K562 (cell line): ENCODE data around the gene RHOB. TPM values are rescaled to one million over a fixed set of nuclear protein-coding genes. Genes with fewer than 3 reads are reported as not detected.

Experiments used
- ATAC-seq: fragments of 200-7000 bp; cut with Tn5 transposase; 3 replicates; pipeline ENCODE4 v1.9.1; 2020; ENCODE audit warnings: moderate library complexity
- BruUV-seq: library from RNA; stranded (reverse); fragments of 400-500 nt; replicated peaks from 2 replicates; lab custom pipeline; 2021; lab: Mats Ljungman, UMichigan
- CTCF ChIA-PET: fragments of 300-600 bp; formaldehyde crosslinking; extraction: SDS; loops from one replicate; lab custom pipeline; 2021; ENCODE audit warnings: low intra/inter-chr PET ratio; lab: Yijun Ruan, JAX
- POLR2A ChIA-PET: fragments of 300-600, 350-650 bp; sonication (Branson Sonifier 250); formaldehyde crosslinking; extraction: SDS; loops from one replicate; lab custom pipeline; 2021; ENCODE audit warnings: antibody characterized with exemption, inconsistent platforms; lab: Yijun Ruan, JAX
- DNase-seq, 4 experiments: peaks; one replicate each; pipeline versions ENCODE4 v3.0.0 to v3.0.0-alpha.2; 2011 to 2018; ENCODE audit warnings: low spot score in 3 of 4, mixed read lengths in 3 of 4; ENCODE audit errors: extremely low read depth in 1 of 4
- FAIRE-seq: peaks from 2 replicates; lab custom pipeline; 2011; peaks lifted over from hg19 to GRCh38; lab: Jason Lieb, UNC
- H2AFZ ChIP-seq: 2 replicates; pipeline ENCODE4 v1.6.0; 2011; ENCODE audit warnings: low read depth, low read length, control low read depth, inconsistent platforms
- H3K27ac ChIP-seq: fragments of 200-600 bp; 3 replicates; pipeline ENCODE4 v1.8.0; 2011; ENCODE audit warnings: low read depth, mild to moderate bottlenecking, control low read depth, inconsistent platforms, low read length, moderate library complexity, mixed read lengths; ENCODE audit errors: extremely low read depth
- H3K27me3 ChIP-seq, 2 experiments: fragments of 300-600 bp in 1 of 2; 2 replicates in 1 of 2; 3 replicates in 1 of 2; pipeline versions ENCODE4 v1.6.0 to v1.8.0; 2011; ENCODE audit warnings: inconsistent platforms in 2 of 2, low read length in 2 of 2, mild to moderate bottlenecking in 1 of 2, mixed read lengths in 1 of 2, moderate library complexity in 1 of 2; ENCODE audit not compliant: control insufficient read depth in 2 of 2, insufficient read depth in 2 of 2
- H3K36me3 ChIP-seq: fragments of 300-600 bp; 3 replicates; pipeline ENCODE4 v1.8.0; 2011; ENCODE audit warnings: mild to moderate bottlenecking, low read length, inconsistent platforms; ENCODE audit not compliant: control insufficient read depth, insufficient read depth
- H3K4me1 ChIP-seq, 2 experiments: fragments of 200-600 bp in 1 of 2; replicated peaks in 1 of 2; 2 replicates in 1 of 2; 3 replicates in 1 of 2; pipeline versions ENCODE4 v1.5.1 to v1.8.0; 2011; ENCODE audit warnings: inconsistent platforms in 2 of 2, low read length in 2 of 2, mild to moderate bottlenecking in 1 of 2, mixed read lengths in 1 of 2, moderate library complexity in 1 of 2; ENCODE audit not compliant: control insufficient read depth in 2 of 2, insufficient read depth in 2 of 2
- H3K4me2 ChIP-seq: 2 replicates; pipeline ENCODE4 v1.6.1; 2011; ENCODE audit warnings: low read length, control low read depth, inconsistent platforms, mixed read lengths; ENCODE audit not compliant: insufficient read depth
- H3K4me3 ChIP-seq: fragments of 200-600 bp; sonication (generic), shearing (Covaris generic); 2 replicates; pipeline ENCODE4 v1.5.1; 2016; ENCODE audit warnings: control low read depth, inconsistent platforms
- H3K79me2 ChIP-seq: fragments of 200-600 bp; 3 replicates; pipeline ENCODE4 v1.8.0; 2011; ENCODE audit warnings: low read length, inconsistent platforms; ENCODE audit not compliant: control insufficient read depth, insufficient read depth
- H3K9ac ChIP-seq, 2 experiments: 2 replicates each; pipeline versions ENCODE4 v1.6.0 to v1.6.1; 2011; ENCODE audit warnings: low read depth in 2 of 2, low read length in 2 of 2, control low read depth in 1 of 2, inconsistent platforms in 1 of 2, mild to moderate bottlenecking in 1 of 2, mixed read lengths in 1 of 2; ENCODE audit not compliant: insufficient read depth in 1 of 2
- H3K9me1 ChIP-seq: one replicate; pipeline ENCODE4 v1.6.0; 2011; ENCODE audit warnings: inconsistent platforms, mild to moderate bottlenecking, low read length, moderate library complexity; ENCODE audit not compliant: control insufficient read depth, insufficient read depth
- H3K9me3 ChIP-seq: replicated peaks from 2 replicates; pipeline ENCODE4 v1.5.1; 2011; ENCODE audit warnings: low read depth, low read length, inconsistent platforms; ENCODE audit not compliant: control insufficient read depth, insufficient read depth
- H4K20me1 ChIP-seq: replicated peaks from 2 replicates; pipeline ENCODE4 v1.6.1; 2011; ENCODE audit warnings: low read length, inconsistent platforms, mixed read lengths; ENCODE audit not compliant: control insufficient read depth, insufficient read depth
- ATF4 ChIP-seq: fragments of 450-650 bp; formaldehyde crosslinking; IDR thresholded peaks from 2 replicates; pipeline ENCODE4 v1.4.0; 2022; ENCODE audit warnings: mild to moderate bottlenecking, moderate library complexity
- E2F3 ChIP-seq: fragments of 250-450 bp; sonication (Bioruptor Pico); IDR thresholded peaks from 2 replicates; pipeline ENCODE4 v1.4.0; 2020; ENCODE audit warnings: mild to moderate bottlenecking
- KAT7 ChIP-seq: sonication (generic); formaldehyde crosslinking; IDR thresholded peaks from 2 replicates; pipeline ENCODE4 v1.8.0; 2022; ENCODE audit warnings: missing genetic modification reagents, mild to moderate bottlenecking, borderline replicate concordance
- KDM5B ChIP-seq: fragments of 200-600 bp; sonication (generic); IDR thresholded peaks from 2 replicates; pipeline ENCODE4 v1.6.1; 2012; ENCODE audit warnings: low read depth, mild to moderate bottlenecking, moderate library complexity, low read length, control low read depth, inconsistent platforms; ENCODE audit not compliant: insufficient replicate concordance
- MXI1 ChIP-seq: IDR thresholded peaks from 2 replicates; pipeline ENCODE4 v1.6.1; 2011; ENCODE audit warnings: low read depth, mild to moderate bottlenecking, improper control_type of control experiment, low read length
- ZBTB7A ChIP-seq: IDR thresholded peaks from 2 replicates; pipeline ENCODE4 v1.6.1; 2011; ENCODE audit warnings: low read depth, mild to moderate bottlenecking, low read length, moderate library complexity, borderline replicate concordance; ENCODE audit not compliant: control insufficient read depth
- ZNF274 ChIP-seq: IDR thresholded peaks from 2 replicates; pipeline ENCODE4 v1.6.1; 2011; ENCODE audit warnings: low read depth, mild to moderate bottlenecking, low read length, moderate library complexity, borderline replicate concordance
- WGBS: fragments of 100-300 bp; shearing (Covaris generic); methylation state at CpG from one replicate; pipeline ENCODE4 v1.1.6; 2016; ENCODE audit warnings: low coverage, mixed read lengths; ENCODE audit not compliant: insufficient coverage; ENCODE audit errors: missing lambda C conversion rate; 5-methylcytosine and 5-hydroxymethylcytosine counted together
- in situ Hi-C: fragments of 300-500 bp; cut with MboI; formaldehyde crosslinking; loops from 4 replicates; pipeline ENCODE4 v1.15.0; 2018; ENCODE audit warnings: inconsistent platforms, mixed read lengths
- intact Hi-C: fragments of 100-400 bp; cut with micrococcal nuclease; formaldehyde crosslinking; loops from 2 replicates; pipeline ENCODE4 v1.14.2; 2022
- polyA plus RNA-seq, 8 experiments: library from polyadenylated mRNA; depleted of rRNA in 4 of 8; stranded (reverse) in 5 of 8; unstranded in 3 of 8; fragments of >200 nt; fragmentation: Nextera tagmentation in 2 of 8; fragmentation: Illumina TruSeq in 1 of 8; extraction: Ambion mirVana in 2 of 8; extraction: Trizol in 1 of 8; gene quantifications; 2 replicates each; pipeline versions ENCODE4 v1.2.1 to v1.2.3, GENCODE V29; 2011 to 2014; ENCODE audit warnings: inconsistent platforms in 1 of 8, missing spikeins in 1 of 8
- total RNA-seq, 7 experiments: library from RNA; depleted of rRNA in 6 of 7; stranded (reverse); fragments of >200 nt in 6 of 7; fragmentation: Illumina TruSeq in 2 of 7; extraction: Trizol in 2 of 7; gene quantifications; 2 replicates each; pipeline versions ENCODE4 v1.2.1 to v1.2.3, GENCODE V29; 2011 to 2021; ENCODE audit warnings: low replicate concordance in 1 of 7

The RHOB gene
- total and polyA plus RNA-seq, 9 of the 15 experiments (the other 6 are each of a cell fraction or from before 2014, with no cell fraction given) = 0.07 to 4.8 (median 1.1) TPM

GRCh38 chr2:20468549-20469500 lies 22.0 kb downstream of the RHOB start:
- 0 out of 4 replicates have a peak overlapping the region, but pooled peaks of 1 of the 2 experiments have one; percentile 23 for H3K9ac ChIP-seq
- no peaks in the 10 kb centered on the region for H3K79me2 ChIP-seq
- no peak overlapping the region for H3K4me3 ChIP-seq
- intact Hi-C loops = no loop called here
- no peak for ATAC-seq
- in situ Hi-C loops = no loop called here
- 16% methylated on average over 11 of the region's 11 CpGs for WGBS
- no peaks in the 10 kb centered on the region for H4K20me1 ChIP-seq
- no peak overlapping the region for H2AFZ ChIP-seq
- no peaks in the 10 kb centered on the region for H3K36me3 ChIP-seq
- H3K9me3 ChIP-seq = no peaks in the 10 kb centered on the region
- H3K27me3 ChIP-seq = peaks cover 0 to 28% of the 10 kb centered on the region in 2 experiments; a peak in 4 of 5 replicates
- H3K27ac ChIP-seq = no peak overlapping the region
- FAIRE-seq = no peak
- TF ChIP-seq ZBTB7A = no peak
- no peak for TF ChIP-seq MXI1
- TF ChIP-seq ATF4 (CRISPR knock-in tag) = no peak
- no peak for TF ChIP-seq KDM5B
- no peak for TF ChIP-seq ZNF274
- no peak for TF ChIP-seq E2F3 (CRISPR knock-in tag)
- TF ChIP-seq KAT7 = no peak
- H3K4me2 ChIP-seq = no peak overlapping the region
- CTCF ChIA-PET = no interaction called here
- H3K4me1 ChIP-seq = no peaks in the 10 kb centered on the region
- no TSS peak for BruUV-seq
- no peak for DNase-seq
- H3K9me1 ChIP-seq = no peaks in the 10 kb centered on the region
- POLR2A ChIA-PET = interaction anchor here (1.2 to 1.7 kb wide), 2 partner anchors 10 to 22 kb away, joined by 4 read pairs; partner anchors contain the start of gene RHOB
